H1 (cell line): ENCODE data around the gene FOXK1.

Experiments
- BRCA1 ChIP-seq: IDR thresholded peaks from 2 replicates; pipeline ENCODE4 v1.6.1; 2012; ENCODE audit warnings: low read depth, low read length, improper control_type of control experiment
- EP300 ChIP-seq, 2 experiments: IDR thresholded peaks; 1 replicate in 1 of 2; 2 replicates in 1 of 2; pipeline ENCODE4 v1.6.1; 2011 to 2012; ENCODE audit warnings: low read depth in 2 of 2, low read length in 2 of 2, mild to moderate bottlenecking in 2 of 2, borderline replicate concordance in 1 of 2, inconsistent platforms in 1 of 2, moderate library complexity in 1 of 2
- EZH2 ChIP-seq: fragments of 200-600 bp; sonication (generic); IDR thresholded peaks from 2 replicates; pipeline ENCODE4 v1.7.1; 2012; ENCODE audit warnings: low read depth, mild to moderate bottlenecking, moderate library complexity, low read length, inconsistent platforms; ENCODE audit not compliant: severe bottlenecking
- JUND ChIP-seq: IDR thresholded peaks from 2 replicates; pipeline ENCODE4 v1.6.1; 2011; ENCODE audit warnings: mild to moderate bottlenecking, improper control_type of control experiment, low read length
- POLR2A ChIP-seq, 2 experiments: IDR thresholded peaks; 1 replicate in 1 of 2; 2 replicates in 1 of 2; pipeline ENCODE4 v1.6.1; 2011; ENCODE audit warnings: low read depth in 2 of 2, low read length in 2 of 2, mild to moderate bottlenecking in 2 of 2; ENCODE audit errors: control extremely low read depth in 1 of 2
- POLR2AphosphoS5 ChIP-seq: IDR thresholded peaks from 2 replicates; pipeline ENCODE4 v1.6.1; 2011; ENCODE audit warnings: low read depth, low read length
- SIN3A ChIP-seq, 2 experiments: IDR thresholded peaks in 1 of 2; conservative IDR thresholded peaks in 1 of 2; 2 replicates each; pipeline ENCODE4 v1.6.1; 2011 to 2012; ENCODE audit warnings: low read length in 2 of 2, improper control_type of control experiment in 1 of 2, low read depth in 1 of 2, mild to moderate bottlenecking in 1 of 2
- SUZ12 ChIP-seq: fragments of 200-600 bp; sonication (generic); IDR thresholded peaks from 2 replicates; pipeline ENCODE4 v1.6.1; 2012; ENCODE audit warnings: mild to moderate bottlenecking, inconsistent platforms, low read length, moderate library complexity, mixed read lengths
- TCF12 ChIP-seq: IDR thresholded peaks from 2 replicates; pipeline ENCODE4 v1.6.1; 2011; ENCODE audit warnings: low read depth, mild to moderate bottlenecking, low read length
- TF ChIP-seq, protein P1 (sequence below), 3 experiments: IDR thresholded peaks; 1 replicate in 2 of 3; 2 replicates in 1 of 3; pipeline versions ENCODE4 v1.5.1 to v1.6.1; 2011; ENCODE audit warnings: low read length in 3 of 3, mild to moderate bottlenecking in 3 of 3, inconsistent platforms in 2 of 3, low read depth in 1 of 3, moderate library complexity in 1 of 3; ENCODE audit not compliant: insufficient read depth in 1 of 3; ENCODE audit errors: control extremely low read depth in 1 of 3

- TF ChIP-seq, protein P1, sequence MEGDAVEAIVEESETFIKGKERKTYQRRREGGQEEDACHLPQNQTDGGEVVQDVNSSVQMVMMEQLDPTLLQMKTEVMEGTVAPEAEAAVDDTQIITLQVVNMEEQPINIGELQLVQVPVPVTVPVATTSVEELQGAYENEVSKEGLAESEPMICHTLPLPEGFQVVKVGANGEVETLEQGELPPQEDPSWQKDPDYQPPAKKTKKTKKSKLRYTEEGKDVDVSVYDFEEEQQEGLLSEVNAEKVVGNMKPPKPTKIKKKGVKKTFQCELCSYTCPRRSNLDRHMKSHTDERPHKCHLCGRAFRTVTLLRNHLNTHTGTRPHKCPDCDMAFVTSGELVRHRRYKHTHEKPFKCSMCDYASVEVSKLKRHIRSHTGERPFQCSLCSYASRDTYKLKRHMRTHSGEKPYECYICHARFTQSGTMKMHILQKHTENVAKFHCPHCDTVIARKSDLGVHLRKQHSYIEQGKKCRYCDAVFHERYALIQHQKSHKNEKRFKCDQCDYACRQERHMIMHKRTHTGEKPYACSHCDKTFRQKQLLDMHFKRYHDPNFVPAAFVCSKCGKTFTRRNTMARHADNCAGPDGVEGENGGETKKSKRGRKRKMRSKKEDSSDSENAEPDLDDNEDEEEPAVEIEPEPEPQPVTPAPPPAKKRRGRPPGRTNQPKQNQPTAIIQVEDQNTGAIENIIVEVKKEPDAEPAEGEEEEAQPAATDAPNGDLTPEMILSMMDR (IDR thresholded peaks at IDR 0.05; ENCODE audit: control extremely low read depth in 1 of 3, insufficient read depth in 1 of 3, low read depth in 1 of 3, low read length in 3 of 3): no peak
- TF ChIP-seq EP300 (IDR thresholded peaks at IDR 0.05; ENCODE audit: borderline replicate concordance in 1 of 2, low read depth in 2 of 2, low read length in 2 of 2): no peak
- TF ChIP-seq POLR2A (IDR thresholded peaks at IDR 0.05; ENCODE audit: control extremely low read depth in 1 of 2, low read depth in 2 of 2, low read length in 2 of 2): no peak
- no peak for TF ChIP-seq SUZ12
- TF ChIP-seq BRCA1: no peak
- TF ChIP-seq JUND: no peak
- no peak for TF ChIP-seq TCF12
- no peak for TF ChIP-seq SIN3A (conservative IDR thresholded peaks at IDR 0.05 in 1 of 2, IDR thresholded peaks at IDR 0.05 in 1 of 2; ENCODE audit: low read depth in 1 of 2, low read length in 2 of 2)
- no peak for TF ChIP-seq EZH2
- TF ChIP-seq POLR2AphosphoS5: no peak
Measured at GRCh38 chr7:4638781-4639575, 43.1 kb upstream of the FOXK1 start.
